Keratinocyte (primary cell): ENCODE data around the gene SWSAP1.

Source experiments
- EZH2 ChIP-seq: IDR thresholded peaks from one replicate; pipeline ENCODE4 v1.6.1; 2012; ENCODE audit warnings: inconsistent platforms, mild to moderate bottlenecking, low read length, moderate library complexity
- TF ChIP-seq, protein P1 (sequence below), 3 experiments: IDR thresholded peaks in 1 of 3; conservative IDR thresholded peaks in 1 of 3; optimal IDR thresholded peaks in 1 of 3; 2 replicates in 2 of 3; 3 replicates in 1 of 3; pipeline versions ENCODE3 to v1.5.1; 2011; ENCODE audit warnings: low read length in 3 of 3, mild to moderate bottlenecking in 3 of 3, moderate library complexity in 2 of 3, control low read depth in 1 of 3, inconsistent platforms in 1 of 3; ENCODE audit not compliant: insufficient read depth in 2 of 3; ENCODE audit errors: extremely low read depth in 1 of 3

DNA sequence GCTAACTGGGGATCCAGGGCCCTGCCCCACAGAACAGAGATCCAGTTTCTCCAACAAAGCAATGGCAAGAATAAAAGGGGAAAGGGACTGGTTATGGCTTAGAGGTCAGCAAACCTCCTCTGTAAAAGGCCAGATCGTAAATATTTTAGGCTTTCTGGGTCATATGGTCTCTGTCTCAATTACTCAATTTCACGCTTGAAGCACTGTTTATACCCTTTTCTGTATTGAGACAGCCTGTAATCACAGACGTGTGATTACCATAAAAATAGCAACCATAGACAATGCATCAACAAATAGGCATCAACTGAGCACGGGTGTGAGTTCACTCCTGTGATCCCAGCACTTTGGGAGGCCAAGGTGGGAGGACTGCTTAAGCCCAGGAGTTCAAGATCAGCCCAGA is 44.3 kb upstream of the SWSAP1 start:
- TF ChIP-seq, protein P1, sequence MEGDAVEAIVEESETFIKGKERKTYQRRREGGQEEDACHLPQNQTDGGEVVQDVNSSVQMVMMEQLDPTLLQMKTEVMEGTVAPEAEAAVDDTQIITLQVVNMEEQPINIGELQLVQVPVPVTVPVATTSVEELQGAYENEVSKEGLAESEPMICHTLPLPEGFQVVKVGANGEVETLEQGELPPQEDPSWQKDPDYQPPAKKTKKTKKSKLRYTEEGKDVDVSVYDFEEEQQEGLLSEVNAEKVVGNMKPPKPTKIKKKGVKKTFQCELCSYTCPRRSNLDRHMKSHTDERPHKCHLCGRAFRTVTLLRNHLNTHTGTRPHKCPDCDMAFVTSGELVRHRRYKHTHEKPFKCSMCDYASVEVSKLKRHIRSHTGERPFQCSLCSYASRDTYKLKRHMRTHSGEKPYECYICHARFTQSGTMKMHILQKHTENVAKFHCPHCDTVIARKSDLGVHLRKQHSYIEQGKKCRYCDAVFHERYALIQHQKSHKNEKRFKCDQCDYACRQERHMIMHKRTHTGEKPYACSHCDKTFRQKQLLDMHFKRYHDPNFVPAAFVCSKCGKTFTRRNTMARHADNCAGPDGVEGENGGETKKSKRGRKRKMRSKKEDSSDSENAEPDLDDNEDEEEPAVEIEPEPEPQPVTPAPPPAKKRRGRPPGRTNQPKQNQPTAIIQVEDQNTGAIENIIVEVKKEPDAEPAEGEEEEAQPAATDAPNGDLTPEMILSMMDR (optimal IDR thresholded peaks at IDR 0.05 in 1 of 3, IDR thresholded peaks at IDR 0.05 in 1 of 3, conservative IDR thresholded peaks at IDR 0.05 in 1 of 3; ENCODE audit: extremely low read depth in 1 of 3, insufficient read depth in 2 of 3, low read length in 3 of 3) = no peak
- TF ChIP-seq EZH2 = no peak
